GM19395 (cell line): ENCODE results near the gene KRTCAP2.
"Not testable (repeated sequence)": the region's sequence is repeated elsewhere in the genome, so short reads cannot be mapped to it uniquely, and the experiment has no call there.

Experiments
- ATAC-seq: cut with Tn5 transposase; IDR thresholded peaks from one replicate; pipeline ENCODE4 v1.9.1; 2021; ENCODE audit warnings: mild to moderate bottlenecking, moderate library complexity; ENCODE audit not compliant: unreplicated experiment

The KRTCAP2 gene

GRCh38 chr1:155200920-155201319 is 27.8 kb upstream of the KRTCAP2 start:
- no peak for ATAC-seq

GRCh38 chr1:155199792-155200191 is 26.7 kb upstream of the KRTCAP2 start:
- no peak for ATAC-seq

GRCh38 chr1:155198547-155198906 is 25.4 kb upstream of the KRTCAP2 start:
- no peak for ATAC-seq

- ATAC-seq = no peak
Measured at GRCh38 chr1:155197901-155198546, 24.9 kb upstream of the KRTCAP2 start.

GRCh38 chr1:155196893-155197638 is 24.0 kb upstream of the KRTCAP2 start:
- no peak for ATAC-seq

GRCh38 chr1:155196103-155196892 is 23.2 kb upstream of the KRTCAP2 start:
- no peak for ATAC-seq

- ATAC-seq = no peak
Measured at GRCh38 chr1:155195201-155196102, 22.3 kb upstream of the KRTCAP2 start.

- ATAC-seq = not testable (repeated sequence)
Measured at GRCh38 chr1:155193991-155194240, 20.8 kb upstream of the KRTCAP2 start.

- ATAC-seq = peak; percentile 65
Measured at GRCh38 chr1:155193275-155193990, 20.3 kb upstream of the KRTCAP2 start.

GRCh38 chr1:155192346-155193274 is 19.5 kb upstream of the KRTCAP2 start:
- no peak for ATAC-seq

- no peak for ATAC-seq
Measured at GRCh38 chr1:155191904-155192303, 18.8 kb upstream of the KRTCAP2 start.

- not testable (repeated sequence) for ATAC-seq
Measured at GRCh38 chr1:155189926-155190325, 16.8 kb upstream of the KRTCAP2 start.

- ATAC-seq = no peak
Measured at GRCh38 chr1:155188268-155188667, 15.2 kb upstream of the KRTCAP2 start.

GRCh38 chr1:155187456-155187891 is 14.4 kb upstream of the KRTCAP2 start:
- no peak for ATAC-seq

- no peak for ATAC-seq
Measured at GRCh38 chr1:155186794-155187455, 13.8 kb upstream of the KRTCAP2 start.

- no peak for ATAC-seq
Measured at GRCh38 chr1:155186067-155186793, 13.1 kb upstream of the KRTCAP2 start.

GRCh38 chr1:155185783-155186066 is 12.6 kb upstream of the KRTCAP2 start:
- no peak for ATAC-seq
